ENCODE measurements around the gene SLC29A2. TPM values are rescaled to one million over a fixed set of nuclear protein-coding genes. Genes with fewer than 3 reads are reported as not detected.

Gene SLC29A2
- total RNA-seq, 1 experiment from 2014 or later, result 36.1 TPM

- Histone ChIP-seq H3K9me3 (ENCODE audit: insufficient read depth, low read depth) (no peaks in the 10 kb centered on the region), H4K20me1 (ENCODE audit: insufficient read depth) (peaks cover 9% of the 10 kb centered on the region), H3K27me3 (ENCODE audit: insufficient read depth, low read depth) (peaks cover 61% of the 10 kb centered on the region), H3K36me3 (ENCODE audit: low read depth) (no peaks in the 10 kb centered on the region), H3K4me3 (no peak overlapping the region), H2AFZ (no peak overlapping the region), H3K9me2 (ENCODE audit: insufficient read depth) (no peaks in the 10 kb centered on the region), H3K4me1 (replicated peaks; ENCODE audit: insufficient read depth) (no peaks in the 10 kb centered on the region), H3K4me2 (no peak overlapping the region), H3K27ac (no peak overlapping the region), H3K79me2 (ENCODE audit: low read depth) (no peaks in the 10 kb centered on the region), H3F3A (ENCODE audit: insufficient read depth, low read depth) (peaks cover 7% of the 10 kb centered on the region)
- BruUV-seq (replicated peaks), result no TSS peak
- ChIA-PET CTCF (no interaction called here), POLR2A (ENCODE audit: unreplicated experiment) (no interaction called here)
- DNase-seq, result no peak
- TF ChIP-seq CTCF (conservative IDR thresholded peaks at IDR 0.05), result no peak
- TF ChIP-seq EZH2 (IDR thresholded peaks at IDR 0.05; ENCODE audit: low read depth), result no peak
- intact Hi-C loops (cut with micrococcal nuclease; ENCODE audit: unreplicated experiment), result no loop called here
Observed at GRCh38 chr11:66417000-66417399, 45.4 kb upstream of the SLC29A2 start.

- H3K9me2 ChIP-seq (ENCODE audit: insufficient read depth), result no peaks in the 10 kb centered on the region
- ChIA-PET CTCF (interaction anchor here (0.6 to 0.8 kb wide), 3 partner anchors 21 to 266 kb away, joined by 3 to 5 read pairs (median 3); partner anchors contain the start of gene PELI3), POLR2A (ENCODE audit: unreplicated experiment) (interaction anchor here (0.6 kb wide), 1 partner anchor 154 kb away, joined by 3 read pairs; no protein-coding TSS in a partner anchor)
- no peak overlapping the region for H3K4me2 ChIP-seq
- no peaks in the 10 kb centered on the region for H3F3A ChIP-seq (ENCODE audit: insufficient read depth, low read depth)
- BruUV-seq (replicated peaks), result no TSS peak
- no peaks in the 10 kb centered on the region for H3K4me1 ChIP-seq (replicated peaks; ENCODE audit: insufficient read depth)
- no peak overlapping the region for H3K4me3 ChIP-seq
- no peak for DNase-seq
- TF ChIP-seq CTCF (conservative IDR thresholded peaks at IDR 0.05) (no peak), EZH2 (IDR thresholded peaks at IDR 0.05; ENCODE audit: low read depth) (no peak)
- no peak overlapping the region for H3K27ac ChIP-seq
- peaks cover 77% of the 10 kb centered on the region for H3K27me3 ChIP-seq (ENCODE audit: insufficient read depth, low read depth)
- H3K36me3 ChIP-seq (ENCODE audit: low read depth), result no peaks in the 10 kb centered on the region
- peaks cover 11% of the 10 kb centered on the region for H4K20me1 ChIP-seq (ENCODE audit: insufficient read depth)
- H2AFZ ChIP-seq, result no peak overlapping the region
- no peaks in the 10 kb centered on the region for H3K9me3 ChIP-seq (ENCODE audit: insufficient read depth, low read depth)
- no peaks in the 10 kb centered on the region for H3K79me2 ChIP-seq (ENCODE audit: low read depth)
- intact Hi-C loops (cut with micrococcal nuclease; ENCODE audit: unreplicated experiment), result no loop called here
Observed at GRCh38 chr11:66415423-66415822, 43.9 kb upstream of the SLC29A2 start.

GRCh38 chr11:66414120-66414934, 42.8 kb upstream of the SLC29A2 start:
- H3K79me2 ChIP-seq (ENCODE audit: low read depth), result no peaks in the 10 kb centered on the region
- no peaks in the 10 kb centered on the region for H3K4me1 ChIP-seq (replicated peaks; ENCODE audit: insufficient read depth)
- H3K4me3 ChIP-seq, result no peak overlapping the region
- POLR2A ChIA-PET (ENCODE audit: unreplicated experiment), result no interaction called here
- no peak for DNase-seq
- BruUV-seq (replicated peaks), result no TSS peak
- H3K4me2 ChIP-seq, result no peak overlapping the region
- CTCF ChIA-PET, result interaction anchor here (0.7 kb wide), 1 partner anchor 78 kb away, joined by 3 read pairs; the partner anchor contains the start of gene RIN1
- no peaks in the 10 kb centered on the region for H3F3A ChIP-seq (ENCODE audit: insufficient read depth, low read depth)
- H3K27ac ChIP-seq, result no peak overlapping the region
- H3K9me3 ChIP-seq (ENCODE audit: insufficient read depth, low read depth), result no peaks in the 10 kb centered on the region
- TF ChIP-seq CTCF (conservative IDR thresholded peaks at IDR 0.05), result no peak
- H2AFZ ChIP-seq, result no peak overlapping the region
- H3K36me3 ChIP-seq (ENCODE audit: low read depth), result no peaks in the 10 kb centered on the region
- no peaks in the 10 kb centered on the region for H3K9me2 ChIP-seq (ENCODE audit: insufficient read depth)
- intact Hi-C loops (cut with micrococcal nuclease; ENCODE audit: unreplicated experiment), result no loop called here
- peaks cover 11% of the 10 kb centered on the region for H4K20me1 ChIP-seq (ENCODE audit: insufficient read depth)
- peaks cover 85% of the 10 kb centered on the region for H3K27me3 ChIP-seq (ENCODE audit: insufficient read depth, low read depth)

Data from PC-9 (cell line).